GM12878 (cell line): ENCODE results near the gene TBL3. TPM values are rescaled to one million over a fixed set of nuclear protein-coding genes. Genes with fewer than 3 reads are reported as not detected.
A peak's percentile ranks its signal among the peaks of the same experiment; 100 is the strongest.

Source experiments
- ATAC-seq: fragments of 200-7000 bp; cut with Tn5 transposase; 3 replicates; pipeline ENCODE4 v1.9.1; 2020; ENCODE audit warnings: mild to moderate bottlenecking, moderate library complexity
- BruUV-seq: library from RNA; stranded (reverse); fragments of 400-500 nt; replicated peaks from 2 replicates; lab custom pipeline; 2021; lab: Mats Ljungman, UMichigan
- CTCF ChIA-PET: fragments of 300-600 bp; sonication (Branson Sonifier 250); formaldehyde crosslinking; extraction: SDS; loops from one replicate; lab custom pipeline; 2021; ENCODE audit warnings: inconsistent platforms; lab: Yijun Ruan, JAX
- POLR2A ChIA-PET: fragments of 350-600 bp; formaldehyde crosslinking; extraction: SDS; loops from one replicate; lab custom pipeline; 2021; ENCODE audit warnings: inconsistent platforms; lab: Charles Lee
- RAD21 ChIA-PET: fragments of 300-600 bp; sonication (Branson Sonifier 250); formaldehyde crosslinking; loops from one replicate; lab custom pipeline; 2023; ENCODE audit warnings: antibody characterized with exemption; ENCODE audit not compliant: unreplicated experiment; lab: Charles Lee
- SMC1A ChIA-PET: fragments of 300-600 bp; sonication (Branson Sonifier 250); formaldehyde crosslinking; loops from one replicate; lab custom pipeline; 2023; ENCODE audit not compliant: unreplicated experiment, uncharacterized antibody; lab: Charles Lee
- DNase-seq: peaks from one replicate; pipeline ENCODE4 v3.0.0-alpha.2; 2011; ENCODE audit warnings: low read depth, low spot score
- FAIRE-seq: peaks from 3 replicates; lab custom pipeline; 2011; peaks lifted over from hg19 to GRCh38; lab: Jason Lieb, UNC
- H2AFZ ChIP-seq: 2 replicates; pipeline ENCODE4 v1.6.0; 2011; ENCODE audit warnings: low read depth, low read length, control low read depth; ENCODE audit not compliant: control insufficient read depth
- H3K27ac ChIP-seq: 2 replicates; pipeline ENCODE4 v1.5.1; 2011; ENCODE audit warnings: control low read depth; ENCODE audit not compliant: control insufficient read depth, insufficient read depth
- H3K27me3 ChIP-seq, 2 experiments: replicated peaks in 1 of 2; 2 replicates each; pipeline versions ENCODE4 v1.6.0 to v1.6.1; 2011; ENCODE audit warnings: low read length in 1 of 2; ENCODE audit not compliant: control insufficient read depth in 2 of 2, insufficient read depth in 2 of 2
- H3K36me3 ChIP-seq, 2 experiments: 2 replicates each; pipeline ENCODE4 v1.5.1; 2011; ENCODE audit warnings: low read length in 1 of 2; ENCODE audit not compliant: control insufficient read depth in 2 of 2, insufficient read depth in 2 of 2
- H3K4me1 ChIP-seq: 2 replicates; pipeline ENCODE4 v1.6.1; 2011; ENCODE audit warnings: mild to moderate bottlenecking, low read length, moderate library complexity, mixed read lengths; ENCODE audit not compliant: control insufficient read depth, insufficient read depth
- H3K4me2 ChIP-seq: 2 replicates; pipeline ENCODE4 v1.6.0; 2011; ENCODE audit warnings: control low read depth; ENCODE audit not compliant: control insufficient read depth, insufficient read depth
- H3K4me3 ChIP-seq: fragments of 200-600 bp; sonication (generic); 2 replicates; pipeline ENCODE4 v1.5.1; 2016
- H3K79me2 ChIP-seq: 2 replicates; pipeline ENCODE4 v1.6.0; 2011; ENCODE audit warnings: low read length; ENCODE audit not compliant: control insufficient read depth, insufficient read depth
- H3K9ac ChIP-seq: 2 replicates; pipeline ENCODE4 v1.8.0; 2011; ENCODE audit warnings: low read length, control low read depth, mixed read lengths; ENCODE audit not compliant: control insufficient read depth, insufficient read depth
- H3K9me3 ChIP-seq: replicated peaks from 3 replicates; pipeline ENCODE4 v1.5.1; 2011; ENCODE audit warnings: mild to moderate bottlenecking, low read length; ENCODE audit not compliant: control insufficient read depth, insufficient read depth
- H4K20me1 ChIP-seq: 2 replicates; pipeline ENCODE4 v1.6.0; 2011; ENCODE audit not compliant: control insufficient read depth, insufficient read depth
- BRCA1 ChIP-seq: IDR thresholded peaks from 2 replicates; pipeline ENCODE4 v1.6.1; 2011; ENCODE audit warnings: low read depth, low read length, improper control_type of control experiment
- CHD2 ChIP-seq: IDR thresholded peaks from 2 replicates; pipeline ENCODE4 v1.6.1; 2011; ENCODE audit warnings: low read depth, low read length, improper control_type of control experiment, borderline replicate concordance
- FOXM1 ChIP-seq: IDR thresholded peaks from 2 replicates; pipeline ENCODE4 v1.6.1; 2012; ENCODE audit warnings: low read depth, mild to moderate bottlenecking, inconsistent platforms, low read length, moderate library complexity
- GABPA ChIP-seq: IDR thresholded peaks from 2 replicates; pipeline ENCODE4 v1.6.1; 2014; ENCODE audit warnings: antibody characterized with exemption, low read depth, mild to moderate bottlenecking, inconsistent platforms
- MLLT1 ChIP-seq: fragments of 450-650 bp; IDR thresholded peaks from 2 replicates; pipeline ENCODE4 v1.6.1; 2016; ENCODE audit warnings: mild to moderate bottlenecking
- MYC ChIP-seq: IDR thresholded peaks from 2 replicates; pipeline ENCODE4 v1.6.1; 2011; ENCODE audit warnings: mild to moderate bottlenecking, low read length, moderate library complexity, inconsistent platforms; ENCODE audit not compliant: insufficient read depth, insufficient replicate concordance, insufficient read length, severe bottlenecking
- PKNOX1 ChIP-seq: fragments of 450-650 bp; IDR thresholded peaks from 2 replicates; pipeline ENCODE4 v1.6.1; 2016; ENCODE audit warnings: mild to moderate bottlenecking
- POLR2A ChIP-seq: IDR thresholded peaks from 2 replicates; pipeline ENCODE4 v1.6.1; 2011; ENCODE audit warnings: low read depth, mild to moderate bottlenecking, low read length
- POU2F2 ChIP-seq: IDR thresholded peaks from 3 replicates; pipeline ENCODE4 v1.6.1; 2011; ENCODE audit warnings: low read depth, mild to moderate bottlenecking, low read length, borderline replicate concordance
- TAF1 ChIP-seq: IDR thresholded peaks from 2 replicates; pipeline ENCODE4 v1.6.1; 2011; ENCODE audit warnings: mild to moderate bottlenecking, low read depth, low read length, borderline replicate concordance
- WGBS: methylation state at CpG from one replicate; pipeline ENCODE4 v1.1.6; 2016; ENCODE audit warnings: low lambda C conversion rate; ENCODE audit not compliant: insufficient replicate concordance, insufficient coverage; ENCODE audit errors: missing lambda C conversion rate; 5-methylcytosine and 5-hydroxymethylcytosine counted together
- in situ Hi-C: fragments of 300-500 bp; cut with MboI; formaldehyde crosslinking; loops from 9 replicates; pipeline ENCODE4 v1.14.3; 2018; ENCODE audit warnings: mixed read lengths
- intact Hi-C: fragments of 100-400 bp; cut with micrococcal nuclease; formaldehyde crosslinking; loops from one replicate; pipeline ENCODE4 v1.14.2; 2022; ENCODE audit not compliant: unreplicated experiment
- polyA plus RNA-seq, 11 experiments: library from polyadenylated mRNA; depleted of rRNA in 4 of 11; unstranded in 6 of 11; stranded (reverse) in 5 of 11; fragments of >200 nt; fragmentation: Nextera tagmentation in 4 of 11; fragmentation: Illumina TruSeq in 1 of 11; extraction: Ambion mirVana in 4 of 11; extraction: Trizol in 1 of 11; gene quantifications; 1 replicate in 1 of 11; 2 replicates in 10 of 11; pipeline versions ENCODE4 v1.2.1 to v1.2.3, GENCODE V29; 2011 to 2016; ENCODE audit warnings: inconsistent platforms in 2 of 11, missing spikeins in 2 of 11, low read depth in 1 of 11
- total RNA-seq, 4 experiments: library from RNA; depleted of rRNA in 3 of 4; stranded (reverse); fragments of >200 nt in 3 of 4; fragmentation: Illumina TruSeq in 1 of 4; extraction: Trizol in 1 of 4; gene quantifications; 2 replicates each; pipeline versions ENCODE4 v1.2.1 to v1.2.3, GENCODE V29; 2013 to 2021
- TF ChIP-seq, protein P1 (sequence below): fragments of 450-650 bp; conservative IDR thresholded peaks from 2 replicates; pipeline ENCODE4 v1.6.1; 2017; ENCODE audit warnings: mild to moderate bottlenecking, moderate library complexity
- TF ChIP-seq, protein P2 (sequence below): IDR thresholded peaks from 2 replicates; pipeline ENCODE4 v1.6.1; 2012; ENCODE audit warnings: mild to moderate bottlenecking, low read depth, low read length

TBL3 gene
- total and polyA plus RNA-seq, 10 of the 15 experiments (the other 5 are each of a cell fraction or from before 2014, with no cell fraction given): 1.2 to 101 (median 34.2) TPM

DNA sequence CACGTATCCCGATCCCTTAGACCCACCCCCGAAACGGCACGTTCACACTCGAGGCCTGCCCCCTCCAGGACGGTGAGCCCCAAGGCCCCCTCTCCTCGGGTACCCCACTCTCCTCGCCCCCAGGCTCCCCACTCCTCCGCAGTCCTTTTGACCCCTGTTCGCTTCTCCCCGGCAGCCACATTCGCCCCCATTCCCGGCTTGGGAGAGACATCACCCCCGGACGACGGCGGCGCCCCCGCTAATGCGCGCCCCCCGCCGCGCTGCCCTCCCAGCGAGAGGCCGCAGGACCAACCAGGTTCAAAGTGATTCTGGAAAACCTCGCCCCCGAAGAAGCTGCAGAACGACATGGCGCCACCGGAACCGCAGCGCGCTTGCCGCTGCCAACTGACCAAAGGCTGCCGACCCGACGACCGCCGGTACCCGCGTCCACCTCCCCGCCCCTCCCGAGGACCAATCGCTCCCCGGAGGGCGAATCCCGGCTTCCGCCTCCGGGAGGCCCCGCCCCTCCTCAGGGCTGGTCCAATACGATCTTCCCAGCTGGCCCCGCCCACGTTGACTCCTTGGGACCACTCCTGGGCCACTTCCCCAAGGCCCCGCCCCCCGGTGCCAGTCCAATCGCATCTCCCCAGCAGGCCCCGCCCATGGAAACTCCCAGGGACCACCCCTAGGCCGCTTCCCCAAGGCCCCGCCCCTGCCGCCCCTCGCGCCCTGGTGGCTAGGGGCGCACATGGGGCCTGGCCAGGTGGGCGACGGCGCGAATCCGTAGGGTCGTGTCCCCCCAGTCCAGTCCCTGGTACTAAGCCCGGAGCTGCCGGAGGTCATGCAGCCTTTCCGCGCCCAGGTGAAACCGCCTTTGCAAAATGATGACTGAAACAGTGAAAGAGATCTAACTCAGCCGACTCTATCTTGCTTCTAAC is 28.8 kb upstream of the TBL3 start, which contains the start of gene MSRB1 (continued):
- TF ChIP-seq, protein P1, sequence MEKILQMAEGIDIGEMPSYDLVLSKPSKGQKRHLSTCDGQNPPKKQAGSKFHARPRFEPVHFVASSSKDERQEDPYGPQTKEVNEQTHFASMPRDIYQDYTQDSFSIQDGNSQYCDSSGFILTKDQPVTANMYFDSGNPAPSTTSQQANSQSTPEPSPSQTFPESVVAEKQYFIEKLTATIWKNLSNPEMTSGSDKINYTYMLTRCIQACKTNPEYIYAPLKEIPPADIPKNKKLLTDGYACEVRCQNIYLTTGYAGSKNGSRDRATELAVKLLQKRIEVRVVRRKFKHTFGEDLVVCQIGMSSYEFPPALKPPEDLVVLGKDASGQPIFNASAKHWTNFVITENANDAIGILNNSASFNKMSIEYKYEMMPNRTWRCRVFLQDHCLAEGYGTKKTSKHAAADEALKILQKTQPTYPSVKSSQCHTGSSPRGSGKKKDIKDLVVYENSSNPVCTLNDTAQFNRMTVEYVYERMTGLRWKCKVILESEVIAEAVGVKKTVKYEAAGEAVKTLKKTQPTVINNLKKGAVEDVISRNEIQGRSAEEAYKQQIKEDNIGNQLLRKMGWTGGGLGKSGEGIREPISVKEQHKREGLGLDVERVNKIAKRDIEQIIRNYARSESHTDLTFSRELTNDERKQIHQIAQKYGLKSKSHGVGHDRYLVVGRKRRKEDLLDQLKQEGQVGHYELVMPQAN: peak; percentile 79
- TF ChIP-seq MLLT1: 0 out of 2 replicates have a peak, but pooled peaks have one; percentile 19
- peak; percentile 57 for TF ChIP-seq TAF1
- peak; percentile 10; the same call in 1 of the 2 replicates for TF ChIP-seq CHD2

DNA sequence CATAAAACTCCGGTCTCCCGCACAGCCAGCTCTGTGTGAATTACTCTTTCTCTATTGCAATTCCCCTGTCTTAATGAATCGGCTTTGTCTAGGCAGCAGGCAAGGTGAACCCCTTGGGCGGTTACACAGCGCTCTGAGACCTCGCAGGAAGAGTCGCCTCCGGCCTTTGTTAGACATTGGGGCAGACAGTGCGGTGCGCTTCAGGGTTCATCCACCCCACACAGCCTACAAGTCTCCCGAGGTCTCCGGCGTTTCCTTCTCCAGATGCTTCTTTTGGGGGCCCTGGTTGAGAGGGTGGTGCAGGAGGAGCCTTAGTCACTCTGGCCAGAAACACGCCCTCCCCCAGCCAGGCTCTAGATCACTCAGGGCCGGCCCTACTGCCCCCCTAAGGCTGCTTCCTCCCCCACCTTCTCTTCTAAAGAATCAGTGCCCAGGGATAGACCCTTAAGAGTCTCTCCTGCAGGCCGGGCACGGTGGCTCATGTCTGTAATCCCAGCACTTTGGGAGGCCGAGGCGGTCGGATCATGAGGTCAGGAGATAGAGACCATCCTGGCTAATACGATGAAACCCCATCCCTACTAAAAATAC is 27.1 kb upstream of the TBL3 start:
- FAIRE-seq: no peak
- RAD21 ChIA-PET: no interaction called here
- H3K4me1 ChIP-seq: peaks cover 10% of the 10 kb centered on the region; the same call in 1 of the 2 replicates
- POLR2A ChIA-PET: interaction anchor here (0.5 to 0.6 kb wide), 2 partner anchors 43 to 104 kb away, joined by 3 to 6 read pairs; no protein-coding TSS in a partner anchor
- BruUV-seq: no TSS peak
- no peak overlapping the region for H3K4me2 ChIP-seq
- H3K4me3 ChIP-seq: no peak overlapping the region
- no peaks in the 10 kb centered on the region for H4K20me1 ChIP-seq
- no peaks in the 10 kb centered on the region; a peak in 2 of 4 replicates for H3K36me3 ChIP-seq
- no peak overlapping the region for H3K9ac ChIP-seq
- in situ Hi-C loops (no loop called here), intact Hi-C loops (no loop called here)
- SMC1A ChIA-PET: interaction anchor here (1.0 to 1.2 kb wide), 2 partner anchors 12 to 67 kb away, joined by 3 read pairs; no protein-coding TSS in a partner anchor
- H3K9me3 ChIP-seq: no peaks in the 10 kb centered on the region
- WGBS: 87% methylated on average over 21 of the region's 21 CpGs
- H3K79me2 ChIP-seq: peaks cover 18% of the 10 kb centered on the region
- H2AFZ ChIP-seq: no peak overlapping the region
- ATAC-seq: no peak
- CTCF ChIA-PET: interaction anchor here (1.8 kb wide), 1 partner anchor 16 kb away, joined by 4 read pairs; no protein-coding TSS in a partner anchor
- no peaks in the 10 kb centered on the region for H3K27me3 ChIP-seq
- no peak overlapping the region for H3K27ac ChIP-seq
- no peak for DNase-seq
- TF ChIP-seq BRCA1 (no peak), MYC (no peak), FOXM1 (no peak), POLR2A (no peak), POU2F2 (no peak), PKNOX1 (no peak), GABPA (no peak)
- TF ChIP-seq, protein P2, sequence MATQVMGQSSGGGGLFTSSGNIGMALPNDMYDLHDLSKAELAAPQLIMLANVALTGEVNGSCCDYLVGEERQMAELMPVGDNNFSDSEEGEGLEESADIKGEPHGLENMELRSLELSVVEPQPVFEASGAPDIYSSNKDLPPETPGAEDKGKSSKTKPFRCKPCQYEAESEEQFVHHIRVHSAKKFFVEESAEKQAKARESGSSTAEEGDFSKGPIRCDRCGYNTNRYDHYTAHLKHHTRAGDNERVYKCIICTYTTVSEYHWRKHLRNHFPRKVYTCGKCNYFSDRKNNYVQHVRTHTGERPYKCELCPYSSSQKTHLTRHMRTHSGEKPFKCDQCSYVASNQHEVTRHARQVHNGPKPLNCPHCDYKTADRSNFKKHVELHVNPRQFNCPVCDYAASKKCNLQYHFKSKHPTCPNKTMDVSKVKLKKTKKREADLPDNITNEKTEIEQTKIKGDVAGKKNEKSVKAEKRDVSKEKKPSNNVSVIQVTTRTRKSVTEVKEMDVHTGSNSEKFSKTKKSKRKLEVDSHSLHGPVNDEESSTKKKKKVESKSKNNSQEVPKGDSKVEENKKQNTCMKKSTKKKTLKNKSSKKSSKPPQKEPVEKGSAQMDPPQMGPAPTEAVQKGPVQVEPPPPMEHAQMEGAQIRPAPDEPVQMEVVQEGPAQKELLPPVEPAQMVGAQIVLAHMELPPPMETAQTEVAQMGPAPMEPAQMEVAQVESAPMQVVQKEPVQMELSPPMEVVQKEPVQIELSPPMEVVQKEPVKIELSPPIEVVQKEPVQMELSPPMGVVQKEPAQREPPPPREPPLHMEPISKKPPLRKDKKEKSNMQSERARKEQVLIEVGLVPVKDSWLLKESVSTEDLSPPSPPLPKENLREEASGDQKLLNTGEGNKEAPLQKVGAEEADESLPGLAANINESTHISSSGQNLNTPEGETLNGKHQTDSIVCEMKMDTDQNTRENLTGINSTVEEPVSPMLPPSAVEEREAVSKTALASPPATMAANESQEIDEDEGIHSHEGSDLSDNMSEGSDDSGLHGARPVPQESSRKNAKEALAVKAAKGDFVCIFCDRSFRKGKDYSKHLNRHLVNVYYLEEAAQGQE: no peak
